GM21528 (cell line): ENCODE results near the gene TRA2A.
"Not testable (repeated sequence)": the region's sequence is repeated elsewhere in the genome, so short reads cannot be mapped to it uniquely, and the experiment has no call there.

Source experiments
- ATAC-seq: cut with Tn5 transposase; IDR thresholded peaks from one replicate; pipeline ENCODE4 v1.9.1; 2021; ENCODE audit warnings: mild to moderate bottlenecking, moderate library complexity; ENCODE audit not compliant: unreplicated experiment, low FRiP score

The TRA2A gene

DNA sequence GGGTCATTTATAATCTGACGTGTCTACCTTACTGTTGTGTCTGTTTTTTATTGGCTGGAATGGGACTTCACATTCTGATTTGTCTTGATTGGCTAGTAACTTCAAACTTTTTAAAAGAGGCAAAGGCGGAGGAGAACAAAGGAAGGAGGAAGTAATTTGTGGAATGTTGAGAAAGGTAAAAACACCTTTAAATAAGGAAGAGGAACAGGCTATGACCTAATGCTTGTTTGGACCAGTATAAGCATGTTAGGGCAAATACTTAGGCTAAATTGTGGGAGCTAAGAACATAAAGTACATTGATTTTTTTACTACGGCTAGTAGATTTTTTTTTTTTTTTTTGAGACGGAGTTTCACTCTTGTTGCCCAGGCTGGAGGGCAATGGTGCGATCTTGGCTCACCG is 18.0 kb downstream of the TRA2A start:
- ATAC-seq: not testable (repeated sequence)

- no peak for ATAC-seq
Measured at GRCh38 chr7:23494009-23494408, 37.8 kb downstream of the TRA2A start.

DNA sequence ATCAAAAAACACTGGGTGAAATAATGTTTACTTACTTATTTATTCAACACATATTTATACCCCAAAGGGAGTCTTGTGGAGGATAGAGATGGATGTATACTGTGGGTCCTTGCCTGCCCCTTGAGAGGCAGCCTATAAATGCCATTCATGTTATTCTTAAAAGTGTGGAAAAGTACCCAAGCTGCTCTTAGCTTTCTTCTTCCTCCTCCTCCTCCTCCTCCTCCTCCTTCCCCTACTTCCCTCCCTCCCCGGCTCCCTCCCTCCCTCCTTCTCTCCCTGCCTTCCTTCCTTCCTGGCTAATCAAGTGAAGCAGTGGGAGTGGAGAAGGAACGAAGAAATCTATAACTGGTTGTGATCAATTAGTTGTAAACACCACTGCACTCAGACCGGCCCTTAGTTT is 40.3 kb downstream of the TRA2A start:
- ATAC-seq: no peak

DNA sequence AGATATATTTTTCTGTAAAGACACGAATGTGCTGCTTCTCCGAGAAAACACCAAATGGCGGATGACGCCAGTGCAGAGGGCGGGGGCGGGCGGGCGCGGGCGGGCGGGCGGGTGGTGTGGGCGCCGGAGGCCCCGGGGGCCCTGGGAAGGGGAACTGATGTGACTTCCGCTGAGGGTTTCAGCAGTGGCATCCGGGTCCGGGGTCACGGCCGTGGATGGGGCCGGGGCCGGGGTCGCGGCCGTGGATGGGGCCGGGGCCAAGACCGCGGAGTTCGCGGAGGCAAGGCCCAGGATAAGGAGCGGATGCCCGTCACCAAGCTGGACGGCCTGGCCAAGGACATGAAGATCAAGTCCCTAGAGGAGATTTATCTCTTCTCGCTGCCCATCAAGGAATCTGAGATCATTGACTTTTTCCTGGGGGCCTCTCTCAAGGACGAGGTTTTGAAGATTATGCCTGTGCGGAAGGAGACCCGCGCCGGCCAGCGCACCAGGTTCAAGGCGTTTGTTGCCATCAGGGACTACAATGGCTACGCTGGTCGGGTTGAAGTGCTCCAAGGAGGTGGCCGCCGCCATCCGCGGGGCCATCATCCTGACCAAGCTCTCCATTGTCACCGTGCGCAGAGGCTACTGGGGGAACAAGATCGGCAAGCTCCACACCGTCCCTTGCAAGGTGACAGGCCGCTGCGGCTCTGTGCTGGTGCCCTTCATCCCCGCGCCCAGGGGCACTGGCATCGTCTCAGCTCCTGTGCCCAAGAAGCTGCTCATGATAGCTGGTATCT is 41.2 kb downstream of the TRA2A start:
- ATAC-seq: peak; percentile 68

DNA sequence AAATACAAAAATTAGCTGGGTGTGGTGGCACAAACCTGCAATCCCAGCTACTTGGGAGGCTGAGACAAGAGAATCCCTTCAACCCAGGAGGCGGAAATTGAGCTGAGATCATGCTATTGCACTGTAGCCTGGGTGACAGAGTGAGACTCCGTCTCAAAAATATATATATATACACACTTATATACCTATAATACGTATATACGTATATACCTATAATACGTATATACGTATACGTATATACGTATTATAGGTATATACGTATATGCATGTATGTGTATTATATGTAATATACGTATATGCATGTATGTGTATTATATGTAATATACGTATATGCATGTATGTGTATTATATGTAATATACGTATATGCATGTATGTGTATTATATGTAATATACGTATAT is 43.1 kb downstream of the TRA2A start:
- not testable (repeated sequence) for ATAC-seq

GRCh38 chr7:23487670-23488069 is 44.1 kb downstream of the TRA2A start:
- no peak for ATAC-seq

- ATAC-seq: no peak
Measured at GRCh38 chr7:23486002-23486773, 45.6 kb downstream of the TRA2A start.

DNA sequence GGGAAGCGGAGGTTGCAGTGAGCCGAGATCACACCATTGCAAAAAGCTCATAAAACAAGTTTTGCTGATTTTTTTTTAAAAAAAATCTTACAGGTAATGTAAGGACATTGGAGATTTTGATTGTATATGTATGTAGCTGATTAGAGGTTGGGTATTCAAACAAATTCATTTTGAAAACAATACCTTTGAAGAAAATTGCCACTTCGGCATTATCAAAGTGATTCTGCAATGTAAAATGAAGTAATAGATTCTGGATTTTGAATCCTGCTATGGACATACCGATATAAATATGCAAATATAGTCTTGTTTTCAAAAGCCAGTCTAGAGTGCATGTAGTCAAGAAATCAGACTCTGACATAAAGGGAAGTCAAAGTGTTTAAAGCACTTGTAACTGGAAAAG is 49.1 kb downstream of the TRA2A start:
- no peak for ATAC-seq

GRCh38 chr7:23477962-23478866 is 53.6 kb downstream of the TRA2A start:
- no peak for ATAC-seq

GRCh38 chr7:23477157-23477499 is 54.7 kb downstream of the TRA2A start:
- no peak for ATAC-seq

DNA sequence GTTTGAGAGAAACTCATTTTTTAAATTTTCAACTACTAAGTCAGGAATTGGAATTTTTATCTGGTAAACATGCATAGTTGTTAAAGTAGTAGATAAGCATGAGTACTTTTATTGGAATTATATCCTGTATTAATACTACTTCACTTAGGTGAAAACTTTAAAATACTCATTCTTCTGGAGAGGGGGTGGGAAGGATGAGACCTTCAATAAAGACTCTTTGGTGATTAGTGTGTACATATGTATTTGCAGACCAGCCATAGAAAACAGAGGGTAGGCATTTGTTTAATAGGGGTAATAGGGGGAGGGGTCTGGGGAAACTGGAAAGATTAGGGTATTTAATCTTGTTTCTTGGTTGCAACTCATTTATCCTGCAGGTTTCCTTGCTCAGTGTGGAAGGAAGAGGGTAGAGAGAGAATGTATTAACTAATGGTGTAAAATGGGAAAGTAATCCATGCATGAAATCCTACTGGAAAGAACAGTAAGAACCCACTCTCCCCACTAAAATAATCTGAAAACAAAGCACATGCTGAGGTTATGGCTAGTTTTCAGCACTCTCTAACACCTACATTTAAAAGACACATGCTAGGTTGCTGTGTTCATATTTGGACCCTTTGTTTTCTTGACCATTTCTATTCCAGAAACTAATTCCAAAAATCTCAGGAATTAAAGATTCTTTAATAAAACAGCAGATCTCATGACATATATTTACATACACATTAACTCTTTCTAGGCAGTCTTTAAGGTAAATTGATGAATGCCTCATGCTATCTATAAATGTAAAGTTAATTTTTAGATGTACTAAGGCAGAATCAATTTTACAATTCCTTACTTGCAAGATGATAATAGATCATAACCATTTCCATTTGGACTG is 55.3 kb downstream of the TRA2A start:
- ATAC-seq: no peak

DNA sequence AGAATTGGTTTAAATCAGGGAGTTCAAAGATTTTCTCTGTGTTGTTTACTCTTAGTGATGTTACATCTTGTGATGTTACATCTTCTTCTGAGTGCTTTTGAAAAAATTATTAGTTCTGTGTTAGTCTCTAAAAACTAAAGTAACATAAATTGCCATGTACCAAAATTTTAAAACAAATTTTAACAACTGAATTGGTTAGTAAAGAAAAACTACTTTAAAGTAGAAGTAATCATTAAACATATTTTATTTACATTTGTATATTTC is 56.3 kb downstream of the TRA2A start:
- ATAC-seq: no peak

- ATAC-seq: no peak
Measured at GRCh38 chr7:23474829-23475575, 56.8 kb downstream of the TRA2A start.

- peak; percentile 68 for ATAC-seq
Measured at GRCh38 chr7:23474094-23474828, 57.5 kb downstream of the TRA2A start.

DNA sequence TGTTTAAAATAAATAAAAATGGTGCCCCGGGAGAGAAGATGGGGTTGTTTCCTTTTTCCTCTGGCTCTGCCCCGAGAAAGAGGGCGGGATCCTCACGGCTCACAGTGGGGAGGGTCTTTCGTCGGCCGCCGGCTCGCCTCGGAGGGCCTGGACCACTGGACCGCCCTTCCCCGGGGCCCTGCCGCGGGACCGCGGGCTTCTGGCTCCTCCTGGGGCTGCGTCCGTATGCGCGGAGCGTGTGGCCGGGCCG is 58.0 kb downstream of the TRA2A start:
- ATAC-seq: peak; percentile 23

GRCh38 chr7:23472956-23473843 is 58.6 kb downstream of the TRA2A start:
- no peak for ATAC-seq

DNA sequence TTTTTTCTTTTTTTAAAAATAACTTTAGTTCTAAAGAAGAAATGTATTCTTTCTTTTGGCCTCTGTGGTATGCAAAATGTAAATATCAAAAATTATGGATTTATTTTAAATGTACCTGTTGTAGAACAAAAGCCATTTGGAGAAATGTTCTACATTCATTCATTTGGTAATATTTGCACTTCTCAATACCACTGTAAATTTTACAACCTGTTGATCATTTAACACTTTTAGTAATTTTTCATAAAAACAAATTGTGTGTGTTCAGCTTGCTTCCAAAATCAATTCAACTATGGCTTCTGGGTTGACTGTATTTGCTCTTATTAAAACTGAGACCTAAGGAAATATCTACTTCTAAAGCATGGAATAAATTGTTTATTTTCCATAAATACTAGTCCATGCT is 59.2 kb downstream of the TRA2A start:
- ATAC-seq: no peak

DNA sequence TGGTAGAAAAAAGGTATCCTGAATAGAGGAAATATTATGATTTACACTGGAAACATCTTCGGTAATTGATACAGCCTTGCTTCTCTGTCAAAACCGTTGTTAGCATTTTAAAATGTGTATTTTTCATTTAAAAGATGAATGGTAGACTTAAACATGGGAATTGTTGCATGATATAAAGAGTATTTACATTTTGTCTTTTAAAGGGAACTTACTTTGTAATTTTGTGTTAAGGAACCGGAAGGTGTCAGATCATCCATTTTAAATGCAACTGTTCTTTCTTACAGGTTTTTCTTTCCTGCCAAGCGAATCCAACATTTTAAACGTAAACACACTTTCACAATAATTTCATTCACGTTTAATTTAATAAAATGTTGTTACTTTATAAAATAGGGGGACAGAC is 59.7 kb downstream of the TRA2A start:
- ATAC-seq: no peak
